Hypothalamus (tissue), 51 donors: ENCODE results near the gene CENPP.

ENCODE experiments used
- DNase-seq, 51 donors: peaks; one replicate each; lab custom pipeline; 2025; lab: John Stamatoyannopoulos, UW

Gene CENPP

DNA sequence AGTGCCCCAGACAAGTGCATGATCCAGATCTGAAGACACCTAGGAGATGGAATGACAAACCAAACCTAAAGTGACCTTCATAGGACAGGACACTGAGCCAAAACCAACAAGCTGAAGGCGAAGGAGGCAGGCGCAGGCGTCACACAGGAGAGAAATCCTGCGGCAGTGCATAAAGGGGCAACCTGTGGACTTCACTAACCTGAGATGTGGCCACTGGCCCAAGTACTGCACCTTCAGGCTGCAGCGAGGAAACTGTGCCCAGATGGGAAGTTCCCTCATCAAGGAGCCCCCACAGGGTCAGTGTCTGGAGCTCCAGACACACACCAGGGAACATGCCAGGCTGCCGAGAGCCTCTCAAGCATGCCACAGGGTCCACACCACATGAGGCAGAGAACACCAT, 340.5 kb downstream of the CENPP start:
- DNase-seq = no peak

DNA sequence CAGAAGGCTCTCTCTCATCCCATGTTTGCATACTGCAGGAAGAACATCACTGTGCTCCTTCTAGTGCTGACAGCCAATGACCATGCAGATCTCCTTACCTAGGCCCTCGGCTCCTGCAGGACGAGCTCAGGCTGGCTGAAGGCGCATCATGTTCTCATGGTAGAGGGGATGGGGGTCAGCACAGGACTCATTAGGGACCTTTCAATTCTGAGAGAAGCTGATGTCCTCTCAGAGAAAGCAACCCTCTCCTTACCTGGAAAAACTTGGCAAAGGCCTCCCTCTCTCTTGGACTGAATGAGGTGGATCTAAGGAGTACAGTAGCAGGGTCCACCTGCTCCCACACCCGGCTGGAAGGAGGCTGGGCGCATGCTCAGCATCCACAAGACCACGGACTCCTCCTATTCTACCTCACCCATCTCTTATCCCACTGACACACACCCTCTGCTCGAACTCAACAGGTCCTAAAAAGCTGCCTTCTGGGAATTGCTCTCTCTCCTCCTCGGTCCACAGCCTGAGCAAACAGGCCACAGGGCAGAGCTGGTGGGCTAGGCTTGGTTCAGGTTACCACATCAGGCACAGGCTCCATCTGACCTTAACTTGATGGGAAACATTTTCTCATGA, 341.3 kb downstream of the CENPP start:
- no peak for DNase-seq

DNA sequence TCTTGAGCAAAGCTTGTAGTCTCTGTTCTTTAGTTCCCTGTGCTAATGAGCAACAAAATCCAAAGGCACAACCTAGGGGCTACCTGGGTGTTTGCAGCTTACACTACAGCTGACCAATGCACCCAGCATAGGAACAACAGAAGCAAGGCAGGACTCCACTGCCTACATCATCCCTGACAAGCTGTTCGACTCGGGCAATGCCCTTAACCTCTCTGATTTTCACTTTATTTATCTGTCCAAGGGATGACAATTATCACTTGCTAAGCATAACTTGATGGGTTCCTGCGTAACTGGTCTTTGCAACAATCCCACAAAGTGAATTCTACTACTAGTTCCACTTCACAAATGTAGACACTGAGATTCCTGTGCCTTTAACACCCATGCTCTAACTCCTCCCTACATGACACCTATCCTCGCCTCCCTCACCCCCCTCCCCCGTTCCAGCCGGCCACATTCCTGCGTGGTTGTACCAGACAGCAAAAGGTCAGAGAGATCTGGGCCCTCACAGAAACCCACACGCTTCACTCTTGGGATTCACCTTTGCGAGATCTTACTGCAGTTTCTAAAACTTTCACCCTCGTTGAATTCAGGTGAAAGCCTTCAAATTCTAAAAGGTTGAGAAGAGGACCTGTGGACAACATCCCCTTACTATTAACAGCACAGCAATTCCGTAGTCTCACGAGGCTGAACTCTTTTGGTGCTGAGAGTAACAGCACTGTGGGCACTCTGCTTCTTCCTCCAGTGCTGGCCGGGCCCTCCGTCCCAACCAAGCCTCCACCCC, 343.2 kb downstream of the CENPP start:
- DNase-seq = peak in 1 of 51 donors; percentile 11

DNA sequence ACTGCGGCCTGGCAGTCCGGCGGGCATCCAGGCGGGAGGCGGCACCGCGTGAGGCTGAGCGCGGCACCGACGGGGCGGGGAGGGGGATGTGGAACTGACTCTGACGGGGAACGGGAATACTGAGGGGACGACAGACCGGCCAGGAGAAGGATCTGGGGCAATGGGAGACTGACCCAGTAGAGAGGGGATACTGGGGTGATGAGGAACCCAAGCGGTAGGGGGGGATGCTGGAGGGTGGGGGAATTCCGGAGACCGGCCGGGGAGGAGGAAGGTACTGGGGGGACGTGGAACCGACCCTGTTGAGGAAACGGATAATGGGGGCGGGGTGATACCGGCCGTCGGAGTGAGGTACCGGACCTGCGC, 343.8 kb downstream of the CENPP start:
- DNase-seq = peak in 2 of 51 donors; percentile 17 to 25
